ENCODE results near the gene TKTL2.
"Not testable (repeated sequence)": the region's sequence is repeated elsewhere in the genome, so short reads cannot be mapped to it uniquely, and the experiment has no call there.

TKTL2 gene

GRCh38 chr4:163473576-163473975 is at the start of gene TKTL2:
TKTL2 (minus strand) TSS chr4:163473754; CDS start chr4:163473734, 20 bp downstream.
- no peak for DNase-seq

DNA sequence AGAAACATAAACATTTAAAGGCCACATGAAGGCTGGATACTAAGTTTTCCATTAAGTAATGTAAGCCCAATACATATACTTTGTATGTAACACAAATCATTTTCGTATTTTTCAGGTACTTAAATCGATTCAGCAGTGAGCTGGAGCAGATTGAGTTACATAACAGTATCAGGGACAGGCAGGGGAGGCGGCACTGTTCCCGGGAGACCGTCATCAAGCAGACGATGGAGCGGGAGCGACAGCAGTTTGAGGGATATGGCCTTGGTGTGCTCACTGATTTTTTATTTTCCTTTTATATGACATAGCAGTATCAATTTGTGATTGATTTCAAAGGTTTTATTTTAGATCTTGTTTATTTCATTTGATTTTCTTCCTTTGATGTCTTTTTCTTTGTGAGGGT is 41.6 kb upstream of the TKTL2 start:
- DNase-seq: no peak

DNA sequence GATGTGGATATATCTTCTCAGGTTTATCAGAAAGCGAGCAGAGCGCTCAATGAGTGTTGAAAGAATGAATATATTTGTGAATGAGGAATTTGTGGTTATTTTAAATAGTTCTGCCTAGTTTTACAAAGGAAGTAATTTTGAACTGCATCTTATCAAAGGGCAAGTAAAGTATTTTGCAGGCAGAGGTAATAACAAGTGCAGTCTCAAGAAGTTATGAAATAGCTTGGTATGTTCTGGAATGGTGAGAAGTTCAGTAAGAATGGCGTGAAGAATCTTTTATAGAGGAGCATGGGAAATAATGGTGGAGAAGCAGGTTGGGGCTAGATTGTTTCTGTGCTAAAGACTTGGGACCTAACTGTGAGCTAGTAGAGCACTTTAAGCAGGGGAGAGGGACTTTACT is 31.8 kb upstream of the TKTL2 start:
- DNase-seq: no peak

- DNase-seq: no peak
These were observed 27.0 kb upstream of the TKTL2 start for GRCh38 chr4:163500586-163500985.

GRCh38 chr4:163495900-163496299 is 22.3 kb upstream of the TKTL2 start:
- no peak for DNase-seq

DNA sequence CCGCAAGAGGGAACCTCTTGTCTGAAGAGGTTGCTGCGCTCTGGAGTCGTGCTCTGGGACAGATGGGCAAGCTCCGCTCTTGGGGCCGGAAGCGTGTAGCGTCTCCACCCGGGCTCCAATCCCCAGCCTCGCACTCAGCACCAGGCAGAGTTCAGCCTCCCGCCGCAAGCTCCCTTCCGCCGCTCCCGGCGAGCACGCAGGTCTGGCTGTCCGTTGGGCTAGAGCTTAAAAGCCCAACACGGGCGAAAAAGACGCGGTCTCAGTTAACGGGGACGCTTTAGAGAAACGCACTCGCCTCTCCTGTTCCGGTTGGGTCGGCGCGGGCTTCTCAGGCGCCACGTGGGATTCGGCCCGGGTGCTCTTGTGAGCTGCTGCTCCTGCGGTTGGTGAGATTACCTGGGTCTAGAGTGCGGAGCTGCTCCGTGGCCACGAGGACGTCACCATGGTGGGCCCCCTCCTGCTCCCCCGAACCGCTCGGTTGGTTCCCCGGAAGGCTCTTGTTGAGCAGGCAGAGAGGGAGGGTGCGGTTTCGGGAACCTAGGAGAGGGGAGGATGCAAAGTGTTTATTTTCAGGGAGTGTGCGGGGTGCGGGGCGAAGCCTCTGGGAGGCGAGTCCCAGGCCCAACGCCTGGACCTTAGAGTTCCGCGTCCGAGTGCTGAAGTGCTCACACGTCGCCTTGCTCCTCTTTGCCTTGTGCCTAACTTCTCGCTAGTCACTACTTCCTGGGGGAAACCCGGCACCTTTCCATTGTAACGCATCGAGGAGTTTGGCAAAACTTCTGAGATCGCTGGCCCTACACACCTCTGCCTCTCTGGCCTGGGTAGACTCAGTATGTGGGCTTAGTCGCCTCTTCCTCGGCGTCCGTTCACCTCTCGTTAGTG is 21.0 kb upstream of the TKTL2 start, which contains the start of gene TMA16:
Gene TMA16 (plus strand): TSS at position 331 of the 882 bp plus-strand sequence. CDS start 112 bp downstream, at position 443.
- DNase-seq: peak; percentile 92

DNA sequence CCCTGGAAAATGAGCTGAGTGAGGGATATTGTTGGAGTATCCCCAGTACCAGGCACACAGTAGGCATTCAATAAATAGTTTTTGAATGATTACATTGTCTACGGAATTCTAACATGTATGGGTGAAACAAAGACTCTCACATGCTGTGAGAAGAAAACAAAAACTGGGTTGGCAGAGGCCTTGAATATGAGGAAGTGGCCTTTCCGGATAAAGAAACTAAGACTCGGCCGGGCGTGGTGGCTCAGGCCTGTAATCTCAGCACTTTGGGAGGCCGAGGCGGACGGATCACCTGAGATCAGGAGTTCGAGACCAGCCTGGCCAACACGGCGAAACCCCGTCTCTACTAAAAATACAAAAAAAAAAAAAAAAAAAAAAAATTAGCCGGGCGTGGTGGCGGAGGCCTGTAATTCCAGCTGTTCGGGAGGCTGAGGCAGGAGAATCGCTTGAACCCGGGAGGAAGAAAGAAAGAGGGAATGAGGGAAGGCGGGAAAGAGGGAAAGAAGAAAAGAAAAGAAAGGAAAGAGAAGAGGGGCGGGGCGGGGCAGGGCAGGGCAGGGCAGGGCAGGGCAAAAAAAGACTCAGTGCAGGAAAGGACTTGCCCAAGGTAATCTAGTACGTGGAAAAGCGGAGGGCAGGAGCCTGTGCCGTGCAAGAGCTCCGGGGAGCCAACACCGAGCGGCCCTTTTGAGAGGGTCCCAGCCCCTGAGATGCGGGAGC is 20.2 kb upstream of the TKTL2 start:
- peak; percentile 78 for DNase-seq

- no peak for DNase-seq
These were observed 19.5 kb upstream of the TKTL2 start for GRCh38 chr4:163492951-163493504.

DNA sequence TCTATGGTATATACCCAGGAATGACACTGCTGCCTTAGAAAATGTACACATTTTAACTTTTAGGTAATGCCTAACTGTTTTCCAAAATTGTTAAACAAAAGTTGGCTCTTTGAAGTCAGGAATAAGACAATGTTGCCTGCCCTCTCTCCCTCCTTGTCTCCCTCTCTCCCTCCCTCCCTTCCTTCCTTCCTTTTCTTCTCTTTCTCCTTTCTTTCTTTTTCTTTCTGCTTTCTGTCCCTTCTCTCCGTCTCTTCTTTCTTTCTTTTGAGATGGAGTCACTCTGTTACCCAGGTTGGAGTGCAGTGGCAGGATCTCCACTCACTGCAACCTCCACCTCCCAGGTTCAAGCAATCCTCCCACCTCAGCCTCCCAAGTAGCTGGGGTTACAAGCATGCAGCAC is 16.4 kb upstream of the TKTL2 start:
- no peak for DNase-seq

DNA sequence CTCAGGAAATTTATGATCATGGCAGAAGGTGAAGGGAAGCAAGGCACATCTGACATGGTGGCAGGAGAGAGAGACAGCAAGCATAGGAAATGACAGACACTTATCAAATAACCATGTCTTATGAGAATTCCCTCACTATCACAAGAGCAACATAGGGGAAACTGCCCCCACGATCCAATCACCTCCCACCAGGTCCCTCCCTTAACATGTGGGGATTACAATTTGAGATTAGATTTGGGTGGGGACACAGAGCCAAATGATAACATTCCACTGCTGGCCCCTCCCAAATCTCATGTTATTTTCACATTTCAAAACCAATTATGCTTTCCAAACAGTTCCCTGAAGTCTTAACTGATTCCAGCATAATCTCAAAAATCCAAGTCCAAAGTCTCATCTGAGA is 12.8 kb upstream of the TKTL2 start:
- DNase-seq: no peak

DNA sequence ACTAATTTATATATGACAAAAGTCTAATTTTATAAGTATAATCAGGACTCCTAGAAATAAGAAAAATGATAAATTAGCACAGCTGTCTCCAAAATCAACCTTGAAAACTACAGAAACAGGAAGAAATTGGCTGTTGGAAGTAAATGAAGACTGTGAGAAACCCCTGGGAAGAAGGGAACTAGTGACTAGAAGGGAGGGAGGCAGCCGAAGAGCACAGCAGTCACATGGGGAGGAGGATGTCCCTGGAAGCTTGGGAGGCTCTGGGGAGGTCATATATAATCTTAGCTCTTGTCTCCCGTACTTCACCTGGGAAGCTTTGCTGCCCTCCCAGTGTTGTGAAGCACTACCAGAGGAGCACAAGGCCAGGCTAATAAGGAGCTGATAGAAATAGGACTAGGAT is 12.0 kb upstream of the TKTL2 start:
- peak; percentile 34 for DNase-seq

DNA sequence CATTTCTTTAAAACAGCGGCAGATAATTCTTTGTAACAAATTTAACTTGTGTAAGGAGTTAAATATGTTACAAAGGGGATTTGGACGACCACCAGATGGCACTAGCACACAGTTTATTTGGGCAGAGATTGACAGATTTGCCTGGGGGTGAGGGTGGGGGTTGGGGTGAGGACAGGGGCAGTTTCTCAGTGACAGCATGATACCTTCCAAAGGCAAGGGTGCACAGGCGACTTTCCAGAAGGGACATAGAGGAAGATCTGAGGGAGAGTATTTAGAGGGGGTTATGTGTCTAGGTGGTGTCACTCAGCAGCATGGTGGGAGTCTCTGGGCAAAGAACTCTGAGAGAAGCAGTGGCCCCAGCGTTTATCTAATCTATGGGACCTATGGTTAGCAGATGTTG is 11.4 kb upstream of the TKTL2 start:
- DNase-seq: peak; percentile 67

DNA sequence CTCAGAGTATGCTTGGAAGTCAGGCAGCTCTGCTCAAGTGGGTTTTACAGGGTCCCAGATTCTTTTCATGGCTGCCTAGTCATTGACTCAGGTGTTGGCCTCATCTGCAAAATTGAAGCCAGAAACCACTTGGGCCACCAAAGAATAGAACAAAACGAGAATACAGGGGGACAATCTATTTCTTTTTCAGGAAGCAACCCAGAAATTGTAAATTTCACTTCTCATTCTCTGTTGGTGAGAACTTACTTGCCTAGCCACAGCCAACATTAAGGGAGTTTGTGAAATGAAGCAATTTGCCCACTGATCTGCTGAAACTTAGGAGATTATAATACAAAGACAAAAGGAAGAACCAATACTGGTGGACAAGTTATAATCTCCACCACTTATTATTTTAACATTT is 8.6 kb upstream of the TKTL2 start:
- peak; percentile 74 for DNase-seq

GRCh38 chr4:163476761-163477438 is 3.3 kb upstream of the TKTL2 start:
- DNase-seq: no peak

GRCh38 chr4:163474027-163474426 is 473 bp upstream of the TKTL2 start:
- no peak for DNase-seq

- DNase-seq: no peak
These were observed 424 bp downstream of the TKTL2 start for GRCh38 chr4:163473130-163473529.

DNA sequence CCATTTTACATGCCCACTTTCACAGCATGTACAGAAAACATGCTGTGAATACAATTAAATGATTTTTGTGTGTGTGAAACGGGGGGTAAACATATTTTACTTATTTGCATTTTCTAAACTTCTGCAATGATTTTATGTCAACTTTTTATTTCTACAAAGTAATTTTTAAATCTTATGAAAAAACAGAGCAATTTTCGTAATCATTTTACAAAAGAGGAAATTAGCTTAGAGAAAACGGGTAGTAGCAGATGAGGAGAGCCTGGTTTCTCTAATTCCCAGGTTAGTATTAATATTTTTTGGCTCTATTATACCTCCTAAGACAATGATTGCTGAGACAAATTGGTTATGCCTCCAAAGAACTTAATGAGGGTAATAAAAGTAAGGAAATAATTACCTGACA is 3.2 kb downstream of the TKTL2 start:
- DNase-seq: peak; percentile 13

- no peak for DNase-seq
These were observed 6.3 kb downstream of the TKTL2 start for GRCh38 chr4:163467082-163467770.

DNA sequence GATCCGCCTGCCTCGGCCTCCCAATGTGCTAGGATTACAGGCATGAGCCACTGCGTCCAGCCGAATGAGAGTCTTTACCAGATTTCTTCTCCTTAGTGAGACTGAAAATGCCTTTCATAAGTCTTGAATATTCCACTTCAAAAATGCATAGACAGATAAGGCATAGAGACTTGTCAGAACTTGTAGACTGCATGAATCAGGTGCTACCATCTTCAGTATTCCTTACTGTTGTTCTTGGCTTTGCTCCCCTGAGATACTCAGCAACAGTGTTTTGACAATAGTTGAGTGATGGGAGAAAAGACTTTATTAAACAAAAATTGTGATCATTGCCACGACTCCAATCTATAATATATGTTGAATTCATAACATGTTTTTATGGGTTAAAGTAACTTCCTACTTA is 11.0 kb downstream of the TKTL2 start:
- no peak for DNase-seq

DNA sequence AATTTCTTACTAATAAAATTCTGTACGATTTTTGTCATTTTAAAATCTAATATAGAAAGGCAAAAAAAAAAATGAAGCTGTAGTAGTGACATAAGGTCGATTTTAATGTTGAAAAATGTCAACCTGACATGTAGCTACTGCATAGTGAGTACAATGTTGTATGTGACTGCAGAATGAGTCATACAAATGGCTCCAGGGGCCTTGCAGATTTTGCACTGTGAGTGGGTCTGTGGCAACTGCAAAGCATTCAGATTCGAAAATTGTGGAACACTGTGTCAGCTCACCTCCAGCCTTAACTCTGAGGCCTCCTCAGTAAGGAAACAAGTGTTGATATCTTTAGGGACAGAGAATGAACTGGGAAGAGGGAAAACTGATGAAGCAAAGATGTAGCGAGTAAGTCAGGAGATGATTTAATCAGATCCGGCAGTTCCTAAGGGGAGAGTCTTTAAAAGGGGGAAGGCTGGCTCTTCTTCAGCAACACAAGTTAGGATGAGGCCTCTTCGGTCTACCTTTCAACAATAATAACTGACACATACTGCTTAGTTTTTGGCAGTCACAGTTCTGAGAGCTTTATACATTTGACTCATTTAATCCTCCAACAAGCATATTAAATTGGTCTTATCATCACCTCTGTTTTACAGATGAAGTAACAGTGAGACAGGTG is 24.9 kb downstream of the TKTL2 start:
- no peak for DNase-seq

GRCh38 chr4:163447481-163447880 is 26.1 kb downstream of the TKTL2 start:
- no peak for DNase-seq

DNA sequence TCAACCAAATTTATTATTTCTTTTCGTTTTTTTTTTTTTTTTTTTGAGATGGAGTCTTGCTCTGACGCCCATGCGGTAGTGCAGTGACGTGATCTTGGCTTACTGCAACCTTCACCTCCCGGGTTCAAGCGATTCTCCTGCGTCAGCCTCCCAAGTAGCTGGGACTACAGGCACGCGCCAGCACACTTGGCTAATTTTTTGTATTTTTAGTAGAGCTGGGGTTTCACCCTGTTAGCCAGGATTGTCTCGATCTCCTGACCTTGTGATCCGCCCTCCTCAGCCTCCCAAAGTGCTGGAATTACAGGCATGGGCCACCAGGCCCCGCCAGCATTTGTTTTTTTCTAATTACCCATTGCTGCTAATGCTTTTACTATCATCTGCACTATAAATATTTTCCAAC is 26.5 kb downstream of the TKTL2 start:
- not testable (repeated sequence) for DNase-seq

All from suppressor macrophage treated with lipopolysaccharide for 4 hours (primary cell).